ENCODE data around the gene BANF1. TPM values are rescaled to one million over a fixed set of nuclear protein-coding genes. Genes with fewer than 3 reads are reported as not detected.

The BANF1 gene
- total and polyA plus RNA-seq, 4 donors = 17.7 to 315 (median 159) TPM

GRCh38 chr11:66045177-66045639 lies 42.9 kb downstream of the BANF1 start:
- DNase-seq (peak; percentile 60 to 78 (median 67)), ATAC-seq (ENCODE audit: insufficient read depth, low FRiP score) (peak; percentile 78)
- Histone ChIP-seq H3K9me3 (ENCODE audit: control insufficient read depth in 4 of 4, insufficient read depth in 3 of 4, low read length in 3 of 4) (no peaks in the 10 kb centered on the region), H3K4me1 (ENCODE audit: control insufficient read depth in 5 of 5, insufficient read depth in 5 of 5, low read length in 5 of 5) (peaks cover 0 to 3% (median 0%) of the 10 kb centered on the region in 5 donors), H3K27me3 (ENCODE audit: control insufficient read depth in 3 of 3, insufficient read depth in 3 of 3, low read length in 2 of 3) (peaks cover 0 to 11% (median 5%) of the 10 kb centered on the region in 3 donors), H3K4me3 (no peak overlapping the region), H3K27ac (ENCODE audit: low read depth in 1 of 2, low read length in 1 of 2) (no peak overlapping the region), H3K9ac (ENCODE audit: insufficient read depth in 1 of 2, low read length in 2 of 2) (no peak overlapping the region), H3K36me3 (ENCODE audit: control insufficient read depth in 4 of 4, insufficient read depth in 4 of 4, low read length in 4 of 4) (no peaks in the 10 kb centered on the region)
- peak; percentile 71 for TF ChIP-seq CTCF (IDR thresholded peaks at IDR 0.05; ENCODE audit: control extremely low read depth, extremely low read depth)
- WGBS, 2 donors = 15 to 21% methylated on average over 11 of the region's 11 CpGs

- no peak for TF ChIP-seq CTCF (IDR thresholded peaks at IDR 0.05; ENCODE audit: control extremely low read depth, extremely low read depth)
- H3K27me3 ChIP-seq (ENCODE audit: control insufficient read depth in 3 of 3, insufficient read depth in 3 of 3, low read length in 2 of 3) = peaks cover 0 to 11% (median 5%) of the 10 kb centered on the region in 3 donors
- H3K9me3 ChIP-seq (ENCODE audit: control insufficient read depth in 4 of 4, insufficient read depth in 3 of 4, low read length in 3 of 4) = no peaks in the 10 kb centered on the region
- no peaks in the 10 kb centered on the region for H3K36me3 ChIP-seq (ENCODE audit: control insufficient read depth in 4 of 4, insufficient read depth in 4 of 4, low read length in 4 of 4)
- H3K4me3 ChIP-seq = no peak overlapping the region
- ATAC-seq (ENCODE audit: insufficient read depth, low FRiP score) = no peak
- H3K9ac ChIP-seq (ENCODE audit: insufficient read depth in 1 of 2, low read length in 2 of 2) = no peak overlapping the region
- no peak for DNase-seq
- no peak overlapping the region for H3K27ac ChIP-seq (ENCODE audit: low read depth in 1 of 2, low read length in 1 of 2)
- WGBS, 2 donors = 92% methylated on average over 3 of the region's 3 CpGs
- peaks cover 0 to 11% (median 6%) of the 10 kb centered on the region in 5 donors for H3K4me1 ChIP-seq (ENCODE audit: control insufficient read depth in 5 of 5, insufficient read depth in 5 of 5, low read length in 5 of 5)
These were observed 44.6 kb downstream of the BANF1 start for GRCh38 chr11:66046901-66047300.

GRCh38 chr11:66047541-66048365 lies 45.5 kb downstream of the BANF1 start:
- peaks cover 0 to 11% (median 6%) of the 10 kb centered on the region in 5 donors for H3K4me1 ChIP-seq (ENCODE audit: control insufficient read depth in 5 of 5, insufficient read depth in 5 of 5, low read length in 5 of 5)
- DNase-seq (no peak), ATAC-seq (ENCODE audit: insufficient read depth, low FRiP score) (no peak)
- no peak overlapping the region for H3K4me3 ChIP-seq
- peak overlapping the region in 1 of 2 donors; percentile 15 for H3K27ac ChIP-seq (ENCODE audit: low read depth in 1 of 2, low read length in 1 of 2)
- H3K36me3 ChIP-seq (ENCODE audit: control insufficient read depth in 4 of 4, insufficient read depth in 4 of 4, low read length in 4 of 4) = peaks cover 0 to 6% (median 0%) of the 10 kb centered on the region in 4 donors
- H3K9ac ChIP-seq (ENCODE audit: insufficient read depth in 1 of 2, low read length in 2 of 2) = no peak overlapping the region
- peaks cover 0 to 11% (median 5%) of the 10 kb centered on the region in 3 donors for H3K27me3 ChIP-seq (ENCODE audit: control insufficient read depth in 3 of 3, insufficient read depth in 3 of 3, low read length in 2 of 3)
- TF ChIP-seq CTCF (IDR thresholded peaks at IDR 0.05; ENCODE audit: control extremely low read depth, extremely low read depth) = no peak
- H3K9me3 ChIP-seq (ENCODE audit: control insufficient read depth in 4 of 4, insufficient read depth in 3 of 4, low read length in 3 of 4) = no peaks in the 10 kb centered on the region
- WGBS, 2 donors = 73 to 84% methylated on average over 11 of the region's 11 CpGs

All from lung (tissue), 12 donors.